ENCODE data around the gene ATP8B3.

The ATP8B3 gene

DNA sequence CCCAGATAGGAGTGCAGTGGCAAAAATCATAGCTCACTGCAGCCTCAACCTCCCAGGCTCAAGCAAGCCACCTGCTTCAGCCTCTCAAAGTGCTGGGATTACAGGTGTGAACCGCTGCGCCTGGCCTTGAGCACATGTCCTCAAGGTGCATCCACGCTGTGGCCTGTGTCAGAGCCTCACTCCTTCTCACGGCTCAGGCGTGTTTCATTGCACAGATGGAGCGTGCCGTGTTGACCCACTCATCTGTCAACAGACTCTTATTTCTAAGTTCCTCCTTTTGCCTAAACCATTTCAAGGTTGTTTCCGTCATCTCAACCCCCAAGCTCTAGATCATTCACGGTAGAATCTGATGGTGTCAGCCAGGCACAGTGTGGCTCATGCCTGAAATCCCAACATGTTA, 28.2 kb downstream of the ATP8B3 start:
- no peak for DNase-seq (ENCODE audit: low spot score)
- ChIA-PET CTCF (interaction anchor here (1.1 kb wide), 1 partner anchor 12 kb away, joined by 5 read pairs; no protein-coding TSS in a partner anchor), POLR2A (ENCODE audit: low non-redundant PET) (no interaction called here)
- TF ChIP-seq, protein P1, sequence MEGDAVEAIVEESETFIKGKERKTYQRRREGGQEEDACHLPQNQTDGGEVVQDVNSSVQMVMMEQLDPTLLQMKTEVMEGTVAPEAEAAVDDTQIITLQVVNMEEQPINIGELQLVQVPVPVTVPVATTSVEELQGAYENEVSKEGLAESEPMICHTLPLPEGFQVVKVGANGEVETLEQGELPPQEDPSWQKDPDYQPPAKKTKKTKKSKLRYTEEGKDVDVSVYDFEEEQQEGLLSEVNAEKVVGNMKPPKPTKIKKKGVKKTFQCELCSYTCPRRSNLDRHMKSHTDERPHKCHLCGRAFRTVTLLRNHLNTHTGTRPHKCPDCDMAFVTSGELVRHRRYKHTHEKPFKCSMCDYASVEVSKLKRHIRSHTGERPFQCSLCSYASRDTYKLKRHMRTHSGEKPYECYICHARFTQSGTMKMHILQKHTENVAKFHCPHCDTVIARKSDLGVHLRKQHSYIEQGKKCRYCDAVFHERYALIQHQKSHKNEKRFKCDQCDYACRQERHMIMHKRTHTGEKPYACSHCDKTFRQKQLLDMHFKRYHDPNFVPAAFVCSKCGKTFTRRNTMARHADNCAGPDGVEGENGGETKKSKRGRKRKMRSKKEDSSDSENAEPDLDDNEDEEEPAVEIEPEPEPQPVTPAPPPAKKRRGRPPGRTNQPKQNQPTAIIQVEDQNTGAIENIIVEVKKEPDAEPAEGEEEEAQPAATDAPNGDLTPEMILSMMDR (conservative IDR thresholded peaks at IDR 0.05; ENCODE audit: low read depth) = no peak
- no peak overlapping the region for H3K27ac ChIP-seq

GRCh38 chr19:1783354-1783753, 28.7 kb downstream of the ATP8B3 start:
- H3K27ac ChIP-seq = no peak overlapping the region
- TF ChIP-seq, protein P1 (conservative IDR thresholded peaks at IDR 0.05; ENCODE audit: low read depth) = no peak
- CTCF ChIA-PET = interaction anchor here (0.5 to 1.1 kb wide), 4 partner anchors 10 to 197 kb away, joined by 4 to 5 read pairs (median 5); no protein-coding TSS in a partner anchor
- DNase-seq (ENCODE audit: low spot score) = no peak
- POLR2A ChIA-PET (ENCODE audit: low non-redundant PET) = no interaction called here

GRCh38 chr19:1782521-1782920, 29.6 kb downstream of the ATP8B3 start:
- no peak for DNase-seq (ENCODE audit: low spot score)
- no peak overlapping the region for H3K27ac ChIP-seq
- TF ChIP-seq, protein P1 (conservative IDR thresholded peaks at IDR 0.05; ENCODE audit: low read depth) = no peak
- ChIA-PET CTCF (interaction anchor here (0.6 to 1.1 kb wide), 7 partner anchors 9 to 183 kb away, joined by 3 to 5 read pairs (median 4); no protein-coding TSS in a partner anchor), POLR2A (ENCODE audit: low non-redundant PET) (no interaction called here)

DNA sequence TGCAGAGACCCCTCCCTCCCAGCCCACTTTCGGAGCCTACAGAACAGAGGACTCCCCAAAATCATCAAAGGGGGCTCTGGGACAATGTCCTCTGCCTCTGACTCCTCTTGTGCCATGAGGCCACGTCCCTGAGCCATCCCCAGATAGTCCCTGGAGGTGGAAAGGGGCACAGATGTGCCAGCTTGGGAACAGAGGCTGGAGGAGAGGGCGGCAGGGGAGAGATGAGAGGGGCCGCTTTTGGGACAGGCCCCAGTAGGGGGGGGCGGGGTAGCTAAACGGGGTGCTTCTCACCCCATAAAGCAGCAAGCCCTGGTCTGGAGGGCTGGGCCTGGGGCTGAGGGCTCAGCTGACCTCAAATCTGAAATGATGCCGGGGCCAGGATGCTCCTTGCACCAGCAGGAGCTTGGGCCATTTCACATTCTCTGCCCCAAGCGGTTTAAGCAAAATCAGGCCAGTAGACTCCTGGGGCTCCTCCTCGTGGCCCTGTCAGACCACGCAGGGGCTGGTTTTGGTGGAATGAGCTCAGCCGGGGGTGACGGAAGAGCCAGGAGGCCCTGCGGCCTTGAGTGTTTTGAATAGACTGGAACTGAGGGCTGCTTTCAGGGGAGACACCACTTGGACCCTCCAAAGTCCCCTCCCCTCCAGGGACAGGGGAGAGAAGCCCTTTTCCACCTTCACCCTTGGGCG, 31.7 kb downstream of the ATP8B3 start:
- TF ChIP-seq, protein P1 (conservative IDR thresholded peaks at IDR 0.05; ENCODE audit: low read depth) = no peak
- DNase-seq (ENCODE audit: low spot score) = no peak
- ChIA-PET CTCF (interaction anchor here (0.6 to 2.0 kb wide), 5 partner anchors 14 to 126 kb away, joined by 3 to 10 read pairs (median 6); no protein-coding TSS in a partner anchor), POLR2A (ENCODE audit: low non-redundant PET) (no interaction called here)
- no peak overlapping the region for H3K27ac ChIP-seq

DNA sequence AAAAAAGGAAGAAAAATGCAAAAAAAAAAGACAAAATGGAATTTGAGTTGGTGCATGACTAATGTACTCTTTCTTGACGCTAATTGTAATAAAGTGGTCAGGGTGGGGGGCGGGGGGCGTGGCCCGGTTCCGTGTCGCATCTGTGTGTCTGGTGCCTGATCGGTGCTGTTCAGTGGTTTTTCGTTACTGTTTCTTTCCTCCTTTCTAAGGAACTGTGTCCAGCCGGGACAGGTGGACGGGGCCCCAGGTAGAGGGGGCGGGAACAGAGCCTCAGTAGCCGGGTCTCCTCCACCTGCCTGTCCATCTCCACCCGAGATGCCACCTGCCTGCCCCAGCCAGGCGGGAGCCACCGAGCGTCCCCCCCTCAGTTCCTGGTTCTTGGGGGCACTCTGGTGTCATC, 32.5 kb downstream of the ATP8B3 start:
- TF ChIP-seq, protein P1 (conservative IDR thresholded peaks at IDR 0.05; ENCODE audit: low read depth) = no peak
- no peak for DNase-seq (ENCODE audit: low spot score)
- POLR2A ChIA-PET (ENCODE audit: low non-redundant PET) = no interaction called here
- no peak overlapping the region for H3K27ac ChIP-seq
- CTCF ChIA-PET = no interaction called here

DNA sequence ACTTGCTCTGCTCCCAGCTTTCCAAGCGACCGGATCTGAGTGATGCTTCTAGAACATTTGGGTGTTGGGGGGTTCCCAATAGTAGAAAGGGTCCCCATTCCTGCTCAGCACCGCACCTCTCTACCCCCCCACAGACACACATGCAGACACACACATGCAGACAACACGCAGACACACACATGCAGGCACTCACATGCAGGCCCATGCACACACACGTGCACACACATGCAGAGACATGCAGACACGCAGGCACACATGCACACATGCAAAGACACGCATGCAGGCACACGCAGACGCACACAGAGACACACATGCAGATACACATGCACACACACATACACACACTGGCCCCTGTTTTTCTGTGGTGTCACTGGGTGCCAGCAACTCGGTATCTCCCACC, 34.9 kb downstream of the ATP8B3 start:
- H3K27ac ChIP-seq = no peak overlapping the region
- ChIA-PET CTCF (no interaction called here), POLR2A (ENCODE audit: low non-redundant PET) (no interaction called here)
- TF ChIP-seq, protein P1 (conservative IDR thresholded peaks at IDR 0.05; ENCODE audit: low read depth) = no peak
- DNase-seq (ENCODE audit: low spot score) = no peak

Data from RWPE1 (cell line).